Peyer's patch (tissue), 4 donors: ENCODE results near the gene DIO3.

Experiments used
- POLR2A ChIP-seq, 2 donors: fragments of 450-650 bp; IDR thresholded peaks; one replicate each; pipeline ENCODE4 v1.5.1; 2017; ENCODE audit warnings: antibody characterized with exemption in 2 of 2, mild to moderate bottlenecking in 2 of 2, moderate library complexity in 2 of 2
- TF ChIP-seq, protein P1 (sequence below), 6 experiments: fragments of 450-650 bp in 4 of 6; fragments of 200-600 bp in 2 of 6; sonication (generic) in 1 of 6; IDR thresholded peaks; one replicate each; pipeline ENCODE4 v1.5.1; 2017 to 2019; ENCODE audit warnings: antibody characterized with exemption in 6 of 6, mild to moderate bottlenecking in 3 of 6, moderate library complexity in 1 of 6

DNA sequence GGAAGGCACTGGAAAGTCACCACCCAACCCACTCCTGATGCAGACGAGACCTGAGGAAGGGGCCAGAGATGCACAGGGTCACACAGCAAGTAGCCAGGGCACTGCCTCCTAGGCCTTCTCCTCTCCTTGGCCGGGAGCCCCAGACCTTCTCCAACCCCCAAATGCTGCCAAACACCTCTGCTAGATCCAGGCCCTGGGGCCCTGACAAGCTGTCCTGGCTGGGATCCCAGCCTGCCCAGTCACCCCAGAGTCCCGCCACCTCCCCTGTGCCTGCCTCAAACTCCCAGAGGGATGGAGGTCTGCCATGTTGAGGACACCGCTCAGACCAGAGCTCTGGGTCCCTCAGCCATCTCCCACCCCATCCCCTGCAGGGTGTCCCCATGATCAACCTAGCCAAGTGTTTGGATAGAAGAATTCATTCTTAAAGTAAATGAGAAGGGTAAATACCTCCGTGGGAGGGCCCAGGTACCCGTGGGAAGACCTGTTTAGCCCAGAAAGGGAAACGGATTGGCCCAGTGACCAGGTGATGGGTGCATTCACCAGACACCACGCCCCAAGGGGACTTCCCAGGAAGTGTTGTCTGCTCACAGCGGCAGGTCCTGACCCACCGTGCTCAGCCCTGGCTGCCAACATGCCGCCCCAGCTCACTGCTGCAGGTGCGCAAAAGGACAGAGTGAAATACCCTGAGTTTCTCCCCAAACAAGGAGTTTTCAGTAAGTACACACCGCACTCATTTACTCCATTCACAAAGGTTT lies 4.6 kb upstream of the DIO3 start:
- TF ChIP-seq, protein P1, sequence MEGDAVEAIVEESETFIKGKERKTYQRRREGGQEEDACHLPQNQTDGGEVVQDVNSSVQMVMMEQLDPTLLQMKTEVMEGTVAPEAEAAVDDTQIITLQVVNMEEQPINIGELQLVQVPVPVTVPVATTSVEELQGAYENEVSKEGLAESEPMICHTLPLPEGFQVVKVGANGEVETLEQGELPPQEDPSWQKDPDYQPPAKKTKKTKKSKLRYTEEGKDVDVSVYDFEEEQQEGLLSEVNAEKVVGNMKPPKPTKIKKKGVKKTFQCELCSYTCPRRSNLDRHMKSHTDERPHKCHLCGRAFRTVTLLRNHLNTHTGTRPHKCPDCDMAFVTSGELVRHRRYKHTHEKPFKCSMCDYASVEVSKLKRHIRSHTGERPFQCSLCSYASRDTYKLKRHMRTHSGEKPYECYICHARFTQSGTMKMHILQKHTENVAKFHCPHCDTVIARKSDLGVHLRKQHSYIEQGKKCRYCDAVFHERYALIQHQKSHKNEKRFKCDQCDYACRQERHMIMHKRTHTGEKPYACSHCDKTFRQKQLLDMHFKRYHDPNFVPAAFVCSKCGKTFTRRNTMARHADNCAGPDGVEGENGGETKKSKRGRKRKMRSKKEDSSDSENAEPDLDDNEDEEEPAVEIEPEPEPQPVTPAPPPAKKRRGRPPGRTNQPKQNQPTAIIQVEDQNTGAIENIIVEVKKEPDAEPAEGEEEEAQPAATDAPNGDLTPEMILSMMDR (IDR thresholded peaks at IDR 0.05) = no peak
- TF ChIP-seq POLR2A (IDR thresholded peaks at IDR 0.05) = no peak
